NOMO-1 treated with DMSO at 0.1 percent for 48 hours (cell line): ENCODE data around the gene NDUFB2.
"Not testable (repeated sequence)": the region's sequence is repeated elsewhere in the genome, so short reads cannot be mapped to it uniquely, and the experiment has no call there.

ENCODE experiments used
- DNase-seq: peaks from one replicate; lab custom pipeline; 2025; ENCODE audit not compliant: unreplicated experiment; lab: John Stamatoyannopoulos, UW

The NDUFB2 gene

GRCh38 chr7:140696680-140697446 is at the start of gene NDUFB2:
Gene NDUFB2, plus strand, starts transcription at chr7:140696708. Its CDS starts 37 bp downstream, at chr7:140696745.
- DNase-seq: peak; percentile 57

- no peak for DNase-seq
Observed at GRCh38 chr7:140646931-140647647, 49.4 kb upstream of the NDUFB2 start.

GRCh38 chr7:140649556-140650205 is 46.8 kb upstream of the NDUFB2 start:
- DNase-seq: no peak

- DNase-seq: no peak
Observed at GRCh38 chr7:140650367-140650766, 46.1 kb upstream of the NDUFB2 start.

- no peak for DNase-seq
Observed at GRCh38 chr7:140653319-140654108, 43.0 kb upstream of the NDUFB2 start.

- no peak for DNase-seq
Observed at GRCh38 chr7:140654109-140654387, 42.5 kb upstream of the NDUFB2 start.

GRCh38 chr7:140654661-140655060 is 41.8 kb upstream of the NDUFB2 start:
- DNase-seq: no peak

- no peak for DNase-seq
Observed at GRCh38 chr7:140655511-140656408, 40.7 kb upstream of the NDUFB2 start.

- peak; percentile 85 for DNase-seq
Observed at GRCh38 chr7:140656548-140657515, 39.7 kb upstream of the NDUFB2 start.

- no peak for DNase-seq
Observed at GRCh38 chr7:140657891-140658290, 38.6 kb upstream of the NDUFB2 start.

GRCh38 chr7:140659856-140660255 is 36.7 kb upstream of the NDUFB2 start:
- DNase-seq: no peak

GRCh38 chr7:140661124-140661523 is 35.4 kb upstream of the NDUFB2 start:
- DNase-seq: no peak

GRCh38 chr7:140662938-140663337 is 33.6 kb upstream of the NDUFB2 start:
- DNase-seq: not testable (repeated sequence)

GRCh38 chr7:140667476-140667875 is 29.0 kb upstream of the NDUFB2 start:
- DNase-seq: no peak

- DNase-seq: no peak
Observed at GRCh38 chr7:140668641-140669040, 27.9 kb upstream of the NDUFB2 start.

GRCh38 chr7:140669352-140669751 is 27.2 kb upstream of the NDUFB2 start:
- peak; percentile 10 for DNase-seq

GRCh38 chr7:140669862-140670261 is 26.6 kb upstream of the NDUFB2 start:
- not testable (repeated sequence) for DNase-seq

- DNase-seq: no peak
Observed at GRCh38 chr7:140670343-140670935, 26.1 kb upstream of the NDUFB2 start.

GRCh38 chr7:140671966-140672365 is 24.5 kb upstream of the NDUFB2 start:
- DNase-seq: peak; percentile 30
